ENCODE measurements around the gene BTBD9. TPM values are rescaled to one million over a fixed set of nuclear protein-coding genes. Genes with fewer than 3 reads are reported as not detected.

Gene BTBD9
- total and polyA plus RNA-seq, 2 donors (not counting 1 experiment from before 2014, with no cell fraction given): 4.1 to 48.9 TPM

GRCh38 chr6:38678178-38678760, 38.5 kb upstream of the BTBD9 start:
- peaks cover 42 to 46% of the 10 kb centered on the region in 2 donors for H3K4me1 ChIP-seq (ENCODE audit: control insufficient read depth in 2 of 2, insufficient read depth in 2 of 2, low read length in 2 of 2)
- Mint-ChIP-seq H3K4me3 (peak overlapping the region; percentile 55), H3K4me1 (peaks cover 54% of the 10 kb centered on the region), H3K27me3 (no peaks in the 10 kb centered on the region), H3K9me3 (ENCODE audit: insufficient read depth) (peaks cover 2% of the 10 kb centered on the region), H3K27ac (peak overlapping the region; percentile 78)
- no peak overlapping the region for H3K4me3 ChIP-seq (ENCODE audit: control extremely low read depth in 1 of 5, extremely low read depth in 1 of 5, insufficient read depth in 1 of 5, low read depth in 2 of 5, low read length in 4 of 5)
- intact Hi-C loops (cut with micrococcal nuclease): loop anchor here (10.0 kb wide), 1 partner anchor 1353 kb away; no protein-coding TSS in a partner anchor
- ATAC-seq (ENCODE audit: low read depth) (peak; percentile 72), DNase-seq (no peak)
- WGBS (ENCODE audit: insufficient coverage): 41% methylated on average over 5 of the region's 7 CpGs
- peak overlapping the region; percentile 55 for H3K4me2 ChIP-seq (replicated peaks; ENCODE audit: low read depth, low read length, poor library complexity, severe bottlenecking)
- TF ChIP-seq CTCF (IDR thresholded peaks at IDR 0.05) (no peak), EZH2 (IDR thresholded peaks at IDR 0.05; ENCODE audit: borderline replicate concordance, insufficient read depth, low read depth, low read length, poor library complexity, severe bottlenecking) (no peak)
- ChIA-PET CTCF (interaction anchor here (0.7 kb wide), 1 partner anchor 25 kb away, joined by 4 read pairs; the partner anchor contains the start of gene GLO1), POLR2A (interaction anchor here (0.6 kb wide), 1 partner anchor 24 kb away, joined by 3 read pairs; the partner anchor contains the start of gene GLO1)
- peak overlapping the region; percentile 17 for H2AFZ ChIP-seq (ENCODE audit: insufficient read depth, low read depth, low read length, poor library complexity, severe bottlenecking)
- H3K9me3 ChIP-seq (ENCODE audit: control extremely low read depth in 1 of 3, control insufficient read depth in 2 of 3, insufficient read depth in 1 of 3, low read length in 2 of 3): peaks cover 0 to 7% (median 4%) of the 10 kb centered on the region in 3 donors
- H4K20me1 ChIP-seq (ENCODE audit: control insufficient read depth, insufficient read depth, low read length, poor library complexity, severe bottlenecking): no peaks in the 10 kb centered on the region
- H3K36me3 ChIP-seq (replicated peaks in 1 of 2; ENCODE audit: control extremely low read depth in 1 of 2, control insufficient read depth in 1 of 2, extremely low read depth in 1 of 2, insufficient read depth in 2 of 2, low read length in 1 of 2): peaks cover 2 to 23% of the 10 kb centered on the region in 2 experiments
- peaks cover 2% of the 10 kb centered on the region for H3K79me2 ChIP-seq (ENCODE audit: control insufficient read depth, insufficient read depth, low read length)
- H3K9ac ChIP-seq (ENCODE audit: low read length): no peak overlapping the region
- no peaks in the 10 kb centered on the region for H3K27me3 ChIP-seq (replicated peaks in 1 of 4; ENCODE audit: control extremely low read depth in 1 of 4, control insufficient read depth in 3 of 4, insufficient read depth in 4 of 4, low read length in 3 of 4)
- peak overlapping the region; percentile 2 to 75 for H3K27ac ChIP-seq (ENCODE audit: low read length in 2 of 2)

GRCh38 chr6:38676974-38677544, 37.3 kb upstream of the BTBD9 start:
- Histone ChIP-seq H3K4me1 (ENCODE audit: control insufficient read depth in 2 of 2, insufficient read depth in 2 of 2, low read length in 2 of 2) (peaks cover 45 to 49% of the 10 kb centered on the region in 2 donors), H3K9ac (ENCODE audit: low read length) (peak overlapping the region; percentile 18), H3K4me3 (ENCODE audit: control extremely low read depth in 1 of 5, extremely low read depth in 1 of 5, insufficient read depth in 1 of 5, low read depth in 2 of 5, low read length in 4 of 5) (peak overlapping the region in 1 of 5 experiments; percentile 37), H3K79me2 (ENCODE audit: control insufficient read depth, insufficient read depth, low read length) (peaks cover 2% of the 10 kb centered on the region), H3K9me3 (ENCODE audit: control extremely low read depth in 1 of 3, control insufficient read depth in 2 of 3, insufficient read depth in 1 of 3, low read length in 2 of 3) (peaks cover 0 to 7% (median 4%) of the 10 kb centered on the region in 3 donors), H4K20me1 (ENCODE audit: control insufficient read depth, insufficient read depth, low read length, poor library complexity, severe bottlenecking) (no peaks in the 10 kb centered on the region), H3K27me3 (replicated peaks in 1 of 4; ENCODE audit: control extremely low read depth in 1 of 4, control insufficient read depth in 3 of 4, insufficient read depth in 4 of 4, low read length in 3 of 4) (no peaks in the 10 kb centered on the region), H3K27ac (ENCODE audit: low read length in 2 of 2) (peak overlapping the region; percentile 50 to 75), H3K4me2 (replicated peaks; ENCODE audit: low read depth, low read length, poor library complexity, severe bottlenecking) (peak overlapping the region; percentile 55), H2AFZ (ENCODE audit: insufficient read depth, low read depth, low read length, poor library complexity, severe bottlenecking) (no peak overlapping the region), H3K36me3 (replicated peaks in 1 of 2; ENCODE audit: control extremely low read depth in 1 of 2, control insufficient read depth in 1 of 2, extremely low read depth in 1 of 2, insufficient read depth in 2 of 2, low read length in 1 of 2) (peaks cover 2 to 11% of the 10 kb centered on the region in 2 experiments)
- DNase-seq (no peak), ATAC-seq (ENCODE audit: low read depth) (no peak)
- intact Hi-C loops (cut with micrococcal nuclease): loop anchor here (10.0 kb wide), 1 partner anchor 1352 kb away; no protein-coding TSS in a partner anchor
- peak overlapping the region; percentile 40 for H3K4me3 Mint-ChIP-seq
- no peaks in the 10 kb centered on the region for H3K27me3 Mint-ChIP-seq
- WGBS (ENCODE audit: insufficient coverage): no CpG with 5 or more reads among the region's 1 CpG
- H3K9me3 Mint-ChIP-seq (ENCODE audit: insufficient read depth): peaks cover 2% of the 10 kb centered on the region
- POLR2A ChIA-PET: no interaction called here
- TF ChIP-seq EZH2 (IDR thresholded peaks at IDR 0.05; ENCODE audit: borderline replicate concordance, insufficient read depth, low read depth, low read length, poor library complexity, severe bottlenecking) (no peak), CTCF (IDR thresholded peaks at IDR 0.05) (no peak)
- H3K27ac Mint-ChIP-seq: peak overlapping the region; percentile 62
- CTCF ChIA-PET: interaction anchor here (1.0 kb wide), 1 partner anchor 972 kb away, joined by 3 read pairs; no protein-coding TSS in a partner anchor
- H3K4me1 Mint-ChIP-seq: peaks cover 60% of the 10 kb centered on the region

Data from B cell (primary cell).